Tibial nerve (tissue), 4 donors: ENCODE data around the gene MISP. TPM values are rescaled to one million over a fixed set of nuclear protein-coding genes. Genes with fewer than 3 reads are reported as not detected.

Source experiments
- DNase-seq, 2 donors: peaks; one replicate each; pipeline ENCODE4 v3.0.0-alpha.2; 2019; ENCODE audit warnings: low spot score in 2 of 2
- H3K27ac ChIP-seq, 4 donors: fragments of 200-600 bp; sonication (generic) in 3 of 4; one replicate each; pipeline ENCODE4 v1.5.1; 2017 to 2019; ENCODE audit warnings: mild to moderate bottlenecking in 1 of 4
- H3K27me3 ChIP-seq, 2 donors: fragments of 200-600 bp; sonication (generic) in 1 of 2; one replicate each; pipeline versions ENCODE4 v1.5.1 to v1.6.0; 2017 to 2019
- H3K36me3 ChIP-seq, 3 donors: fragments of 200-600 bp; sonication (generic); one replicate each; pipeline ENCODE4 v1.5.1; 2018 to 2019
- H3K4me1 ChIP-seq, 4 donors: fragments of 200-600 bp; sonication (generic) in 3 of 4; one replicate each; pipeline ENCODE4 v1.5.1; 2017 to 2019
- H3K4me3 ChIP-seq, 4 donors: fragments of 200-600 bp; sonication (generic) in 3 of 4; one replicate each; pipeline ENCODE4 v1.5.1; 2017 to 2019; ENCODE audit warnings: mild to moderate bottlenecking in 1 of 4, moderate library complexity in 1 of 4
- H3K9me3 ChIP-seq, 4 donors: fragments of 200-600 bp; sonication (generic) in 3 of 4; one replicate each; pipeline ENCODE4 v1.5.1; 2017 to 2019
- EP300 ChIP-seq, 2 donors: sonication (generic); formaldehyde crosslinking; IDR thresholded peaks; one replicate each; pipeline ENCODE4 v1.6.1; 2017; ENCODE audit warnings: antibody characterized with exemption in 2 of 2, mild to moderate bottlenecking in 1 of 2
- POLR2A ChIP-seq, 2 donors: fragments of 450-650 bp; IDR thresholded peaks; one replicate each; pipeline ENCODE4 v1.6.1; 2017; ENCODE audit warnings: antibody characterized with exemption in 2 of 2, mild to moderate bottlenecking in 2 of 2, moderate library complexity in 2 of 2
- WGBS, 2 donors: methylation state at CpG; one replicate each; pipeline ENCODE4 v1.1.5; 2018; 5-methylcytosine and 5-hydroxymethylcytosine counted together
- total RNA-seq, 4 donors: library from RNA; depleted of rRNA; stranded (reverse); fragments of >200 nt; gene quantifications; one replicate each; pipeline ENCODE4 v1.1.0, GENCODE V29; 2016
- TF ChIP-seq, protein P1 (sequence below), 5 experiments: fragments of 200-600 bp in 3 of 5; fragments of 450-650 bp in 2 of 5; sonication (generic) in 3 of 5; IDR thresholded peaks; one replicate each; pipeline ENCODE4 v1.5.1; 2016 to 2019; ENCODE audit warnings: antibody characterized with exemption in 5 of 5, mild to moderate bottlenecking in 3 of 5, moderate library complexity in 2 of 5

Gene MISP
- total RNA-seq, 4 donors from 2014 or later, result 0.20 to 0.30 TPM; not detected in 2

DNA sequence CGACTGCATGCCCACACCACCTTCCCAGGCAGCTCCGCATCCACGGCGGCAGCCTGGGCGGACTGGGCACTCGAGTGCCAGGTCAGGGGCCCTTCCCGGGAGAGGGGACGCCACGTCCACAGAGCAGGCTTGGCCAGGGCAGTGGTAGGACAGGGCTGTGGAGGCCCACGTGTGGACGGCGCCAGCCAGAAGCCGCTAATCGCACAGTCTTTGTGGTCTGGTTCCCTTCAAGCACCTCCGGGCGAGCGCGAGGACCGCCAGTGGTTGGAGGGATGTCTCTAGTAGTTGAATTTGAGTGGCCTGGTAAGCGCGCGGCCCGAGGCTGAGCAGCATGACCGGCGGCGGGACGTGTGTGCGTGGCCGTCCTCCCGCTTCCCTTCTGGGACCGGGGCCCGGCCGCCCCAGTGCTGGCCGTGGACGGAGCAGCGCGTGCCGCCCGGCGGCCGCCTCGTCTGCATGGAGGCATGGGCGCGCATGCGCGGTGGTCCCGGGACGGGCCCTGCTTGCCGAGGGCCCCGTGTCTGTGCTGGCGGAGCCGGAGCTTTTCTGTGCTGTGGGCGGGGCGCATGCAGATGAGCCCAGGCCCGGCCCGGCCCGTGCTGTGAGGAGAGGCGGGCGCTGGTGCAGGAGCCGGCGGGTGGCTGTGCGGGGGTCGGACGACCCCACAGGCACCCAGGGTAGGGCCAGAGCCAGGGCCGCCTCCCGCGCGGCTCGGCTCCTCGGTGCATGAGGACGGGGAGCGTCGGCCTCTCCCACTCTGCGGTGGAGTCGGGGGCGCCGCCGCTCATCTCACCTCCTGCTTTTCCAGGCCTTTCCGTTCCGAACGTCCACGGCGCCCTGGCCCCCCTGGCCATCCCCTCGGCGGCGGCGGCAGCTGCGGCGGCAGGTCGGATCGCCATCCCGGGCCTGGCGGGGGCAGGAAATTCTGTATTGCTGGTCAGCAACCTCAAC lies 55.0 kb downstream of the MISP start:
- no peaks in the 10 kb centered on the region for H3K9me3 ChIP-seq
- H3K36me3 ChIP-seq, result peaks cover 15 to 79% (median 68%) of the 10 kb centered on the region in 3 donors
- no peaks in the 10 kb centered on the region for H3K27me3 ChIP-seq
- TF ChIP-seq POLR2A (IDR thresholded peaks at IDR 0.05) (no peak), EP300 (IDR thresholded peaks at IDR 0.05) (no peak)
- TF ChIP-seq, protein P1, sequence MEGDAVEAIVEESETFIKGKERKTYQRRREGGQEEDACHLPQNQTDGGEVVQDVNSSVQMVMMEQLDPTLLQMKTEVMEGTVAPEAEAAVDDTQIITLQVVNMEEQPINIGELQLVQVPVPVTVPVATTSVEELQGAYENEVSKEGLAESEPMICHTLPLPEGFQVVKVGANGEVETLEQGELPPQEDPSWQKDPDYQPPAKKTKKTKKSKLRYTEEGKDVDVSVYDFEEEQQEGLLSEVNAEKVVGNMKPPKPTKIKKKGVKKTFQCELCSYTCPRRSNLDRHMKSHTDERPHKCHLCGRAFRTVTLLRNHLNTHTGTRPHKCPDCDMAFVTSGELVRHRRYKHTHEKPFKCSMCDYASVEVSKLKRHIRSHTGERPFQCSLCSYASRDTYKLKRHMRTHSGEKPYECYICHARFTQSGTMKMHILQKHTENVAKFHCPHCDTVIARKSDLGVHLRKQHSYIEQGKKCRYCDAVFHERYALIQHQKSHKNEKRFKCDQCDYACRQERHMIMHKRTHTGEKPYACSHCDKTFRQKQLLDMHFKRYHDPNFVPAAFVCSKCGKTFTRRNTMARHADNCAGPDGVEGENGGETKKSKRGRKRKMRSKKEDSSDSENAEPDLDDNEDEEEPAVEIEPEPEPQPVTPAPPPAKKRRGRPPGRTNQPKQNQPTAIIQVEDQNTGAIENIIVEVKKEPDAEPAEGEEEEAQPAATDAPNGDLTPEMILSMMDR (IDR thresholded peaks at IDR 0.05), result no peak
- no peak overlapping the region for H3K4me3 ChIP-seq
- no peak for DNase-seq
- peaks cover 6 to 45% (median 26%) of the 10 kb centered on the region in 4 donors for H3K4me1 ChIP-seq
- H3K27ac ChIP-seq, result no peak overlapping the region
- WGBS, 2 donors, result 92 to 94% methylated on average over 69 to 83 of the region's 93 CpGs

GRCh38 chr19:806815-807421 lies 56.0 kb downstream of the MISP start:
- TF ChIP-seq, protein P1 (IDR thresholded peaks at IDR 0.05), result no peak
- TF ChIP-seq POLR2A (IDR thresholded peaks at IDR 0.05) (no peak), EP300 (IDR thresholded peaks at IDR 0.05) (no peak)
- DNase-seq, result no peak
- H3K36me3 ChIP-seq, result peaks cover 15 to 89% (median 76%) of the 10 kb centered on the region in 3 donors
- no peaks in the 10 kb centered on the region for H3K9me3 ChIP-seq
- H3K4me3 ChIP-seq, result no peak overlapping the region
- H3K4me1 ChIP-seq, result peaks cover 0 to 34% (median 16%) of the 10 kb centered on the region in 4 donors
- no peak overlapping the region for H3K27ac ChIP-seq
- WGBS, 2 donors, result 87 to 88% methylated on average over 32 to 34 of the region's 34 CpGs
- H3K27me3 ChIP-seq, result no peaks in the 10 kb centered on the region

GRCh38 chr19:807627-808422 lies 56.9 kb downstream of the MISP start:
- Histone ChIP-seq H3K27me3 (no peaks in the 10 kb centered on the region), H3K9me3 (no peaks in the 10 kb centered on the region), H3K27ac (no peak overlapping the region), H3K36me3 (peaks cover 15 to 96% (median 76%) of the 10 kb centered on the region in 3 donors), H3K4me3 (no peak overlapping the region), H3K4me1 (peaks cover 0 to 25% (median 7%) of the 10 kb centered on the region in 4 donors)
- WGBS, 2 donors, result 91% methylated on average over 44 of the region's 44 CpGs
- TF ChIP-seq POLR2A (IDR thresholded peaks at IDR 0.05) (no peak), EP300 (IDR thresholded peaks at IDR 0.05) (no peak)
- TF ChIP-seq, protein P1 (IDR thresholded peaks at IDR 0.05), result no peak
- DNase-seq, result no peak

- Histone ChIP-seq H3K27ac (no peak overlapping the region), H3K9me3 (no peaks in the 10 kb centered on the region), H3K27me3 (no peaks in the 10 kb centered on the region), H3K4me3 (no peak overlapping the region), H3K4me1 (peaks cover 0 to 19% (median 2%) of the 10 kb centered on the region in 4 donors), H3K36me3 (peaks cover 15 to 99% (median 76%) of the 10 kb centered on the region in 3 donors)
- 90 to 91% methylated on average over 12 to 24 of the region's 26 CpGs for WGBS, 2 donors
- no peak for DNase-seq
- TF ChIP-seq, protein P1 (IDR thresholded peaks at IDR 0.05), result no peak
- no peak for TF ChIP-seq EP300 (IDR thresholded peaks at IDR 0.05)
- TF ChIP-seq POLR2A (IDR thresholded peaks at IDR 0.05), result no peak
Measured at GRCh38 chr19:808423-808775, 57.5 kb downstream of the MISP start.
